GM18502 (cell line): Measurements from ENCODE around the gene GNG7.
A peak's percentile ranks its signal among the peaks of the same experiment; 100 is the strongest.
"Not testable (repeated sequence)": the region's sequence is repeated elsewhere in the genome, so short reads cannot be mapped to it uniquely, and the experiment has no call there.

Experiments used
- ATAC-seq: cut with Tn5 transposase; IDR thresholded peaks from one replicate; pipeline ENCODE4 v1.9.1; 2021; ENCODE audit warnings: mild to moderate bottlenecking; ENCODE audit not compliant: unreplicated experiment, poor library complexity

GNG7 gene

DNA sequence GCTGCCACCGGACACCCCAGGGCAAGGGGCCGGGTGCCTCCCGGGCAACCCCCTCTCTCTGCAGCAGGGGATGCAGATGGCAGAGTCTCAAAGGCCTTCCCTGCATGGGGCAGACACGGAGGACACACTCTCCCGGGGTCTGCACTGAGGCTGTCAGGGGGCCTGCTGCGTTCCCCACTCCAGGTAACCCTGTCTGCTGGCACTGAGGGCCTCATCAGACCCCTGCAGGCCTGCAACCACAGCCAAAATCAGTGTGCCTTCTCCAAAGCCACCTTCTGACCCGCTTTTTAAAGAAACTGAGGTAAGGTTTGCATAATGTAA, 93.9 kb downstream of the GNG7 start:
- no peak for ATAC-seq

DNA sequence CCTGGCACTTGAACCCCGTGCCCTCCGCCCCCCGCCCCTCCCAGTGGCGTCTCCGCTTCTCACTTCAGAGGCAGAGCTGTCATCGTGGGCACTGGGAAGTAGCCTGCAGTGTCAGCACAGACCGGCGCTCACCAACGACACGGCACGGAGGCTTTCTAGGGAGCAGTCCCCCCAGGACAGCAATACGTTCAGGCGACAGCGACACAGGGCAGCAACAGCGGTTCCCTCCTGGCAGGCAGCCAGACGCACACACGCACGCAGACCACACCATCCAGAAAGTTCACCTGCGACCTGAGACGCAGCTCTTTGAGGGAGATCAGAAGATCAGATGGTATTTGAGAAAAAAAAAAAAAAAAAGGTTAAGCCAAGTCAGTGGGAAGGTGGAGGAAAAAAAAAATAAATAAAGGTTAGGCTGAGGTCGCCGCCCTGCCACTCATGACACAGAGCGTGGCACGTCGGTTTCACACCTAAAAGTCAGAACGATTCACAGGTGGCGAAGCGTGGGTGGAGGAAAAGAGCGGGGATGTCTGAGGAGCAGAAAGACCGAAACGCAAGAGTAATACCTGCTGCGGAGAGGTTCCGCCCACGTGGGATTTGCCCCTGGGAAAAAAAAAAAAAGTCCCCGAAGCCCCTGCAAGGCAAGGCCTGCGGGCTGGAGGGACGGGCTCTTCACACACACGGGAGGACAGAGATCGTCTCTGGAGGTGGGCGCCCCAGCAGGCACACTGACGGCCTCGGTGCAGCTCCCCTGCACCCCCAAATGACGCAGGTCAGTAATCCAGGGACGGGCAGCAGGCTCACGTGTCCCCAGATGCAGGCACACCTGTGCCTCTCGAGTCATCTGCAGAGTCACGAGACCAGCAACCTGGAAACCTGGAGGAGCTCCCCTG, 94.5 kb downstream of the GNG7 start:
- peak; percentile 43 for ATAC-seq

DNA sequence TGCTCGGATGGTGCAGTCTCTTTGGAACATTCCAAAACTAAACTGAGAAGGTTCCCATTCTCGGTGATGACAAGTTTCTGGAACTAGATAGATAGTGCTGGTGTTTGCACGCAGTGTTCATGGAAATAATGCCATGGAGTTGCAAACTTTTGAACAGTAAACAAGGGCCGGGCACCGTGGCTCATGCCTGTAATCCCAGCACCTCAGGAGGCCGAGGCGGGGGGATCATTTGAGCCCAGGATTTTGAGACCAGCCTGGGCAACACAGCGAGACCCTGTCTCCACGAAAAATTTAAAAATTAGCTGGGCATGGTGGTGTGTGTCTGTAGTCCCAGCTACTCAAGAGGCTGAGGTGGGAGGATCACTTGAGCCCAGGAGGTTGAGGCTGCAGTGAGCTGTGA, 95.7 kb downstream of the GNG7 start:
- ATAC-seq = not testable (repeated sequence)

DNA sequence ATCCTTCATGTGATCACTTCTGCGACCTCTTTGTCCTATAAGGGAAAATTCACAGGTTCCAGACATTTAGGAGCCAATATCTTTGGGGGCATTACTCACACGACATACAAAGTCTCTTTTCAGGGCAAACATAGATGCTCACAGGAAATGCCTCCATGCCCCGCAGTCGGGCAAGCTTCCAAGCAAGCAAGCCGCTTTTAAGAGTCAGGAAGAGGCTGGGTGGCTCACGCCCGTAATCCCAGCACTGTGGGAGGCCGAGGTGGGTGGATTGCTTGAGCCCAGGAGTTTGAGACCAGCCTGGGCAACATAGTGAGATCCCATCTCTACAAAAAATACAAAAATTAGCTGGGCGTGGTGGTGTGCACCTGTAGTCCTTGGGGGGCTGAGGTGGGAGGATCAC, 96.6 kb downstream of the GNG7 start:
- not testable (repeated sequence) for ATAC-seq

DNA sequence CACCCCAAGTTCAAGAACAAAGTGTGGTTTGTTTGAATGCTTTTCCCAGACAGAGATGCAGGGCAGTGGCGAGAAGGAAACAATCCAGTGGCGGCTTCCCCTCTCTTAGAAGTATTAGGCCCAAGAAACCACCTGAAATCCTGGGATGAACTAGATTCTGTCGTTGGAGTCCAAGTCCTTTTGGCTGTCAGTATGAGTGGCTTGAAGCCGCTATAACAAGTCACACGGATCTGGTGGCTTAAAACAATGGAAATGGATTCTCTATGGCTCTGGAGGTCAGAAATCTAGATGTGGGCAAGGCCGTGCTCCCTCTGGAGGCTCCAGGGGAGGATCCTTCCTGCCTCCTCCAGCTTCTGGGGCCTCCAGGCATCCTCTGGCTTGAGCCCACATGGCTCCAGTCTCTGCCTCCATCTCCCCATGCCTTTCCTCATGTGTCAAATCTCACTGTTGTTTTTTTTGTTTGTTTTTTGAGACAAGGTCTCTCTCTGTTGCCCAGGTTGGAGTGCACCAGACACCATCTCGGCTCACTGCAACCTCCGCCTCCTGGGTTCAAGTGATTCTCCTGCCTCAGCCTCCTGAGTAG, 97.7 kb downstream of the GNG7 start:
- ATAC-seq = no peak

DNA sequence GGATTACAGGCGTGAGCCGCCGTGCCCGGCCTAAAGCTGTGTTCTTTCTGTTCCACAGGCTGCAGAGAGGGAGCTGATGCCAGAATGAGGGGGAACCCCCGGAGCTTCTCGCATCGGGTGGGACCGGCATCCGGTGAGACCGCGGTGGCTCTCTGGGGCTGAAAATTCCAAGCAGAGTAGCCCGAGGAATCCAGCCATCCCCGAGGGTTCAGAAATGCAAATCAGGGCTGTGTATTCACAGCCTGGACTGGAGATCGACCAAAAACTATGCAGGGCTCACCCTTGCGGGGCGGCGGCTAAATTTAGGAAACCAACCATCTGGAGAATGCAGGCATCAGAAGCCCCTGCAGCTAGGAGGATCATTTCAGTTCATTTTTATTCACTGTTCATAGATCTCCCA, 99.2 kb downstream of the GNG7 start:
- ATAC-seq = no peak

DNA sequence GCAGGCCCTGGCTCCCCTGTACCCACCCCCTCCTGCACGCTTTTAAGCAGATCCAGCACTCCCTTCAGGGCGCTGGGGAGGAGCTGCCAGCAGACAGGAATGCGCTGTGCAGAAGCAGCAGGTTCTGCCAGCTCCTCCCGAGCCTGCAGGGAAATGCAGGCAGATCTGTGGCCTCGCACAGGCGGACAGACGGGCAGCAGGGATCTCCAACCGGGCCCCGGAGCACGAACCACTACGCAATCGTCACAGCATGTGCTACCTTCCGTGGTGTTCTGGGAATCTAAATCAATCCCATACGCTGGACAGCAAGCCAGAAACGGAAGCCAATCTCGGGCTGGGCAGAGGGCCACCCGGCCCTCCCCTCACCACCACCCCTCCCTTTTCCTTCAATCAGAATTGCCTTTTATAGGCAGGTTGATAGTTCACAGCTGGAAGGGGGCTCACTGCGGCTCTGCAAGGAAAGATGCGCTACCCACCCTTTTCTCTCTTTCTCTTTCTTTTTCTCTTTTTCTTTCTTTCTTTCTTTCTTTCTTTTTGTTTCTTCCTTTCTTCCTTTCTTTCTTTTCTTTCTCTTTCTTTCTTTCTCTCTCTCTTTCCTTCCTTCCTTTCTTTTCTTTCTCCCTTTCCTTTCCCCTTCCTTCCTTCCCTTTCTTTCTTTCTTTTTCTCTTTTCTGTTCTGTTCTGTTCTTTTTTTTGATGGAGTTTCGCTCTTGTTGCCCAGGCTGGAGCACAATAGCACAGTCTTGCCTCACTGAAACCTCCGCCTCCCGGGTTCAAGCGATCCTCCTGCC, 99.9 kb downstream of the GNG7 start:
- no peak for ATAC-seq

DNA sequence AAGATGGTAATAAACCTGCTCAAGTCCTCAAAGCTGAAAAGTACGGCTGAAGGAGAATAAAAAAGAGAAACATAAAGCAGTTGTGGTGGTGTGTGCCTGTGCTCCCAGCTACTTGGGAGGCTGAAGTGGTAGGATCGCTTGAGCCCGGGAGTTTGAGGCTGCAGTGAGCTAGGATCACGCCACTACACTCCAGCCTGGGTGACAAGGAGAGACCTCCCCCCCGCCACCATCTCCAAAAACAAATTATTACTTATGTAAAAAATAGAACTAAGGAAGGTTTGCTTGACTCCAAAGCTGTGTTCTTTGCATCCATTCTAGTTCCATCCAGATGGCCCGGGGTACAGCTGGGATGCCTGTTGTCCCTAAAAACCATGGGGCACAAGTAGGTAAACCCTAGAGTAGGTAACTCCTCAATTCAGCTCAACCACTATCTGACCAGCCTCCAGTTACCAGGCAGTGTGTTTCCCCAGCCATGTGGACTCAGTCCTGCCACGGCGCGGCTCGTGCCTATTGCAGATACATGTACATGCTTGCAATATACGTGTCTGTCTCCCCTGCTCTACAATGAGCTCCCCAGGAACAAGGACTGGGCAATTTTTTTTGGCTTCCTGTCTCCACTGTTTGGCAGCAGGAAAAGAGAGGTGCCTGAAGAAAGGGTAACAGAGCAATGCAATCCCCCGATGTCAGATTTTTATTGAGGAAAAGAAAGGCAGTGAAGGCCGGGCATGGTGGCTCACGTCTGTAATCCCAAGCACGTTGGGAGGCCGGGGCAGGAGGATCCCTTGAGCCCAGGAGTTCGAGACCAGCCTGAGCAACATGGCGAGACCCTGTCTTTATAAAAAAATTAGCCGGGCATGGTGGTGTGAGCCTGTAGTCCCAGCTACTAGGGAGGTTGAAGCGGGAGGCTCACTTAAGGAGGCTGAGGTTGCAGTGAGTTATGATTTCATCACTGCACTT, 101.3 kb downstream of the GNG7 start:
- ATAC-seq = no peak

DNA sequence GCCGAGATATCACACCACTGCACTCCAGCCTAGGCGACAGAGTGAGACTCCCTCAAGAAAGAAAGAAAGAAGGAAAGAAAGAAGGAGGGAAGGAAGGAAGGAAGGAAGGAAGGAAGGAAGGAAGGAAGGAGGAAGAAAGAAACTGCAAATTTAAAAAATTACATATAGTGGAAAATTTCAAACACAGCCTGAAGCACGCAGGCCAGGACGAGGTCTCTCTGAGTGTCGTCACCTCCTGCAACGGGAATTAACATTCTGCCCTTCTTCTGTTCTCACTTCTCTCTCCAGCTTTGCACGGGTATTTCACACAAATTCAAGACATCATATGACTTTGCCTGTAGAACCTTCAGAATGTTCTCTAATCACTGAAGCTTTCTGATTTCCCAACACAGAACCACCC, 108.2 kb downstream of the GNG7 start:
- ATAC-seq = no peak

DNA sequence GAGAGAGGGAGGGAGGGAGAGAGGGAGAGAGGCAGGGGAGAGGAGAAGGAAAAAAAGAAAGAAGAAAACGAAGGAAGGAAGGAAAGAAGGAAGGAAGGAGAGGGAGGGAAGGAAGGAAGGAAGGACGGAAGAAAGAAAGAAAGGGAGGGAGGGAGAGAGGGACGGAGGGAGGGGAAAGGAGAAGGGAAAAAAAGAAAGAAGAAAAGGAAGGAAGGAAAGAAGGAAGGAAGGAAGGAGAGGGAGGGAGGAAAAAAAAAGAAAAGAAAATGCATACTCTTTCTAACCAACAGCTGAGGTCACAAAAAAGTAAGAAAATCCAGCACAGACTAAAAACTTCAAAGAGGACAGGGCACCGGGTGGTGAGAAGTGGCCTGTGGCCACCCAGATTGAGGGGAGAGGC, 109.7 kb downstream of the GNG7 start:
- ATAC-seq = no peak

DNA sequence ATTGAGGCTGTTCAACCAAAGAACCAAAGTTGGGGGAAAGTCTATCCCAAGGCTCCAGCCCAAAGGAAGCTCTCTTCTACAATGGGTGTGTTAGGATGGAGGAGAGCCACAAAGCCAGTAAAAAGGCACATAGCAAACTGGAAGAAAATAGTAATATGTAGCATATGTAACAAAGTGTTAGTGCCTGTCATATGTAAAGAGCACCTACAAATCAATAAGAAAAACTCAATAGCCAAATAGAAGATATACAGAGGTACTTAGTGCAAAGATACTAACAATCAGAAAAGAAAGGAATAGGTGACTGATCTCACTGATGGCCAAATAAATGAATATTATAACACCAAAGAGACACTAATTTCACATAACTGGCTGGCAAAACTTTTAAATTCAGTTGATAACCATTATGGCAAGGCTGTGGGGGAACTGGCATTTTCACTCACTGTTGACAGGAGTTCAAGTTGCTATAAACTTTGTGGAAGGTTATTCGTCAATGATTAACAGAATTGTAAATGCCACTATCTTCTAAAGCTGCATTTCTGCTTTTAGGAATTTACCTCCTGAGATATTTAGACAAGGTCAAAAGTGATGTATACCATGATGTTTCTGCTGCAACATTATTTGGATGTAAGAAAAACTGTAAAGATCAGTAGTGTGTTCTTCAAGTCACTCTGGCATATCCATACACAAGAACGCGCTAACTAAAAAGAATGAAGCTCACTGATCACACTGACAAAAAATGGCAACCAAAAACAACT, 110.8 kb downstream of the GNG7 start:
- ATAC-seq = no peak

DNA sequence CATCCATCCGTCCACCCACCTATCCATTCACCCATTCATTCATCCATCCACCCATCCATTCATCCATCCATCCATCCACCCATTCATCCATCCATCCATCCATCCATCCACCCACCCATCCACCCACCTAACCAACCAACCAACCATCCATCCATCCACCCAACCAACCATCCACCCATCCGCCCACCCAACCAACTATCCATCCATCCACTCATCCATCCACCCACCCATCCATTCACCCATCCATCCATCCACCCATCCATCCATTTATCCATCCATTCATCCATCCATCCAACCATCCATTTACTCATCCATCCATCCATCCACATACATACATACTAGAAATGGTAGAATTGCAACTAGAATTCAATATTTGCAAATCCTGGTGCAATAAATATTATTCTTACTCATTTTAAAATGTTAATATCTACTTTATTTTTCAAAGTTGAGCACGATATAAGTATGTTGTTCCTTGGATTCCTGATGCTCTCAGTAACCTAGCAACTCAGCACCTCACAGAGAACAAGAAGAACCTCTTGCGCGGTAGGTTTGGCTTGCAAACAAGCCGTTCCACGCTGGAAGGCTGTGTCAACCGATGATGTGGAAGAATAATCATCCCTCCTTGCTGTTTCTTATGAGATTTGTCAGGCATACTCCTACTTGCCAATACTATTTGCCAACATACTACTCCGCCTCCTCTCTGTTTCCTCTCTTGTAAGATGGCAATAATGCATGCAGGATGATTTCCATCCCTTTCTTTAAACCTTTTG, 111.7 kb downstream of the GNG7 start:
- ATAC-seq = no peak

DNA sequence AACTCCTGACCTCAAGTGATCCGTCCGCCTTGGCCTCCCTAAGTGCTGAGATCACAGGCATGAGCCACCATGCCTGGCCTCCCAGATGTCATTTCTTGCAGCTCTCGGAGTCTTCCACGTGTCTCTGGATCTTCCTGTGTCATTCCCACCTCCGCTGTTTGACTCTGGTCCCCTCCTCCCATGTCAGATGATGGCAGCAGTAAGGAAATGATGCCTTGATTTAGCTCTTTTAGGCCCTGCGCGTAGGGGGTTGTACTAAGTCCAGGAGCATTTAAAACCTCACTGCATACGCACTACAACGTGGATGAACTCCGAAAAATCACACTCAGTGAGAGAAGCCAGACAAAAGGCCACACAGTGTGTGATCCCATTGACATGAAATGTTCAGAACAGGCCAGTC, 113.1 kb downstream of the GNG7 start:
- no peak for ATAC-seq

DNA sequence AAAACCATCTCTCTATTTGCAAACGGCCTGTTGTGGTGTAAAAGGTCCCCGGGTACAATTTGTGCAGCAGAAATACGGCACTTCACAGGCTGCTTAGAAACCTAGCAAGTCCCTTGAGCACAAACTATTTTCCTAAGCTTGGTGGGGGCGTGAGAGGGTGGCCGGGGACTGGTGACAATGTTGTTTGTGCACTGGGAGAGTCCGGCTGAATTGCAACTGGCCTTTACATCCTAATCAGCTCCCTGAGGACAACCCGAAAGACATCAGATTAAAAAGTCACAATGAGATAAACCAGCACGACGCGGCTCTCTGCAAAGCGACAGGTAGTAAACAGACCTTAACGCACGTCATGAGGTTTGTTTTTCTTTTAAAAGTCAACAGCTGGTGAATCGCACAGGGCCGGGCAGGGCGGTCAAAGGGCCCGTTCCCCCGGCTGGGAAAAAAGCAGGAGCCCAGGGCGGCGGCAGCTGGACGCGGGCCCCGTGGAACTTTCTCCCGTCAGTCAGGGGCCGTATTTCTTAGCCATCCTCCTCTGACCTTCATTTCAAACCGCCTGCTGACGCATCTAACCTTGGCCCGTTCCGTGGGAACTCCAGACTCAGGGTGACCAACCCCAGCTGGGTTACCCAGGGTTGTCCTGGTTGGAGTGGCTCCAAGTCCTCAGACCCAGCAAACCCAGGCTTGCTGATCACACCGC, 114.3 kb downstream of the GNG7 start:
- ATAC-seq = no peak

DNA sequence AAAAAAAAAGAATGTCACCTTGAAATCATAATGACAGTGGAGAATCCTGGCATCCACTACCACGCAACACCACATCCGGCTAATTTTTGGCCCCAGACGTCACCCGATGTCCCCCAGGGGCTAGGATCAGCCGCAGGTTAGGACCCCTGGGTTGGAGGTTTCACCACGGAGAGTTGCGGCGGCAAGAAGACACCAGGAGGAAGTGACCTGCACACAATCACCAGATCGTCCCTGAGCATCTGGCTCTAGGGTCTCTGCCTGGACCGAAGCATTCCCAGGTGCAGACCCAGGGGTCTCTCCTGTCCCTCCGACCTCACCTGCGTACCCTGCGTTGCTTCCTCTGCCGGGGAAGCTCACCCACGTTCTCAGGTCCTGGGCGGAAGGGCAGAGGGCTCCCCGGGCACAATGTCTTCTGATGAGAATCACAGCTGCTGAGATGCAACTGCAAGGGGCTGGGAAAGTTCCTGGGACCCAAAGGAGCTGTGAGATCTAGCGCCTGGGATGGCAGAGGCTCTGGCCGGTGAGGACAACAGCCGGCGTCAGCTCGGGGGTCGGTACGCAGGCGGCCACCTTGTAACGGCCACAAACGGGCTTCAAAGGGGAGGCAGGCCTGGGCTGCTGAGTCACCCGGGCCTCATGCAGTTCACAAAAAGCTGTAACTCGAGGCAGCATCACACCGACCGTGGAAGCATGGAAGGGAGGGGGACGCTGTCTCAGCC, 115.3 kb downstream of the GNG7 start:
- no peak for ATAC-seq

DNA sequence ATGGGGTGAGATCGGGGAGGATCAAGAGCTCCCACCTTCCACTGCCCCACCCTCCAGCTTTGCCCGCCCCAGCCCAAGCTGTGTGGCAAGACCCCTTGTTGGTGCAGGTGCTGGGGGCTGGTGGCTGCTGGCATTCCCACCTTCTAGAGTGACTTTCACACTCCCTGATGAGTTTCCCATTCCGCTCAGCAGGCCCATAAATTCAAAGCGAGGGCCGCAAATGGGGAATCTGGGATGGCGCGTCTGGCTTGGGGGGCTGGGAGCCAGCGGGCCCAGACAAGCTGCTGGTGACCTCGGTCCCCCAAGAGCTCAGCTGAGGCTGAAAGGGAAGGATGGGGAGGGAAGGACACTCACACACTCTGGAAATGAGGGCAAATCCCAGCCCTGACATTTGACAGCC, 116.3 kb downstream of the GNG7 start:
- no peak for ATAC-seq

DNA sequence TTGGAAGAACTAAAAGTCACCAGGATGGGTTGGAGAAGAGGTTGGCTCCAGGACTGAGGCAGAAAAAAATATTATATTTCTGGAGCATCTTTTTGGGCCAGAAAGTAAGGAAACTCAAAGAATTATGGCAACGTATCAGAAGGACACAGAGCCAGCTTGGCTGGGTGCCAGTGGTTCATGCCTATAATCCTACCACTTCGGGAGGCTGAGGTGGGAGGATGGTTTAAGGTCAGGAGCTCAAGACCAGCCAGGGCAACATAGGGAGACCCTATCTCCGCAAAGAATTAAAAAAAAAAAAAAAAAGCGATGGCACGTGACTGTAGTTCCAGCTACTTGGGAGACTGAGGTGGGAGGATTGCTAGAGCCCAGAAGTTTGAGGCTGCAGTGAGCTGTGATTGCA, 118.5 kb downstream of the GNG7 start:
- no peak for ATAC-seq
